CD4-positive, alpha-beta T cell (primary cell): ENCODE results near the gene MAP3K12. TPM values are rescaled to one million over a fixed set of nuclear protein-coding genes. Genes with fewer than 3 reads are reported as not detected.

ENCODE experiments used
- ATAC-seq: fragments of 200-7000 bp; cut with Tn5 transposase; one replicate; pipeline ENCODE4 v1.10.0; 2022; ENCODE audit warnings: mild to moderate bottlenecking; ENCODE audit not compliant: poor library complexity
- CTCF ChIA-PET: fragments of 350-600 bp; sonication (Branson Sonifier 250); formaldehyde crosslinking; loops from one replicate; lab custom pipeline; 2021; ENCODE audit warnings: antibody characterized with exemption, inconsistent platforms; lab: Charles Lee
- POLR2A ChIA-PET: fragments of 350-600 bp; sonication (Branson Sonifier 250); formaldehyde crosslinking; loops from one replicate; lab custom pipeline; 2021; ENCODE audit warnings: antibody characterized with exemption, inconsistent platforms; lab: Charles Lee
- DNase-seq, 14 experiments: peaks; one replicate each; pipeline ENCODE4 v3.0.0-alpha.2; 2013 to 2020; ENCODE audit warnings: mixed read lengths in 2 of 14
- H3K27ac ChIP-seq, 2 donors: one replicate each; pipeline versions ENCODE4 v1.5.1 to v1.7.0; 2013; ENCODE audit warnings: low read length in 2 of 2, low read depth in 1 of 2, mild to moderate bottlenecking in 1 of 2
- H3K27me3 ChIP-seq, 2 experiments: 1 replicate in 1 of 2; 2 replicates in 1 of 2; pipeline versions ENCODE4 v1.6.1 to v1.7.0; 2013; ENCODE audit warnings: low read length in 2 of 2, control low read depth in 1 of 2, mild to moderate bottlenecking in 1 of 2, moderate library complexity in 1 of 2; ENCODE audit not compliant: insufficient read depth in 2 of 2, control insufficient read depth in 1 of 2
- H3K36me3 ChIP-seq: one replicate; pipeline ENCODE4 v1.6.1; 2013; ENCODE audit warnings: low read length, control low read depth; ENCODE audit not compliant: insufficient read depth
- H3K4me1 ChIP-seq: one replicate; pipeline ENCODE4 v1.6.1; 2013; ENCODE audit warnings: low read length, control low read depth; ENCODE audit not compliant: insufficient read depth
- H3K4me3 ChIP-seq: one replicate; pipeline ENCODE4 v1.5.1; 2013; ENCODE audit warnings: mild to moderate bottlenecking, low read length, moderate library complexity
- H3K9me3 ChIP-seq, 2 experiments: 1 replicate in 1 of 2; 2 replicates in 1 of 2; pipeline versions ENCODE4 v1.6.1 to v1.7.0; 2013; ENCODE audit warnings: low read length in 2 of 2, mild to moderate bottlenecking in 2 of 2, control low read depth in 1 of 2, moderate library complexity in 1 of 2; ENCODE audit not compliant: control insufficient read depth in 1 of 2, insufficient read depth in 1 of 2
- H3K27ac Mint-ChIP-seq: one replicate; pipeline ENCODE4 v1.8.0; 2020; ENCODE audit warnings: mixed read lengths
- H3K27me3 Mint-ChIP-seq: one replicate; pipeline ENCODE4 v1.8.0; 2021; ENCODE audit warnings: mixed read lengths
- H3K36me3 Mint-ChIP-seq: one replicate; pipeline ENCODE4 v1.8.0; 2021; ENCODE audit warnings: low read depth, mixed read lengths
- H3K4me1 Mint-ChIP-seq: one replicate; pipeline ENCODE4 v1.8.0; 2021; ENCODE audit warnings: low read depth, mixed read lengths
- H3K4me3 Mint-ChIP-seq: one replicate; pipeline ENCODE4 v1.8.0; 2020; ENCODE audit warnings: mild to moderate bottlenecking, mixed read lengths
- H3K9me3 Mint-ChIP-seq: one replicate; pipeline ENCODE4 v1.8.0; 2020; ENCODE audit warnings: mixed read lengths
- CTCF ChIP-seq: fragments of 200-600 bp; IDR thresholded peaks from one replicate; pipeline ENCODE4 v1.8.0; 2022; ENCODE audit warnings: antibody characterized with exemption, mild to moderate bottlenecking
- intact Hi-C, 2 experiments: fragments of 100-400 bp; cut with DNase I in 1 of 2; cut with micrococcal nuclease in 1 of 2; formaldehyde crosslinking; loops; one replicate each; pipeline versions ENCODE4 v1.15.1 to v1.9.0; 2023 to 2025; cut with DNase I, micrococcal nuclease
- total RNA-seq, 174 experiments: library from RNA in 2 of 174; stranded (reverse) in 2 of 174; gene quantifications; one replicate each; pipeline ENCODE4 v1.2.3 and lab custom pipeline; 2021 to 2026

The MAP3K12 gene
- total RNA-seq, 2 experiments from 2014 or later = 12.6 to 15.2 TPM

- Histone ChIP-seq H3K27ac (no peak overlapping the region), H3K27me3 (no peaks in the 10 kb centered on the region), H3K9me3 (no peaks in the 10 kb centered on the region), H3K36me3 (peaks cover 82% of the 10 kb centered on the region), H3K4me3 (no peak overlapping the region), H3K4me1 (no peaks in the 10 kb centered on the region)
- Mint-ChIP-seq H3K4me1 (no peaks in the 10 kb centered on the region), H3K9me3 (no peaks in the 10 kb centered on the region), H3K27ac (no peak overlapping the region), H3K36me3 (peaks cover 72% of the 10 kb centered on the region), H3K4me3 (no peak overlapping the region), H3K27me3 (no peaks in the 10 kb centered on the region)
- DNase-seq = no peak
- no peak for TF ChIP-seq CTCF
- POLR2A ChIA-PET = interaction anchor here (0.9 kb wide), 1 partner anchor 14 kb away, joined by 4 read pairs; the partner anchor contains the start of gene TARBP2
- CTCF ChIA-PET = no interaction called here
- ATAC-seq = no peak
- intact Hi-C loops = no loop called here
These were observed 16.0 kb upstream of the MAP3K12 start for GRCh38 chr12:53515291-53515680.

DNA sequence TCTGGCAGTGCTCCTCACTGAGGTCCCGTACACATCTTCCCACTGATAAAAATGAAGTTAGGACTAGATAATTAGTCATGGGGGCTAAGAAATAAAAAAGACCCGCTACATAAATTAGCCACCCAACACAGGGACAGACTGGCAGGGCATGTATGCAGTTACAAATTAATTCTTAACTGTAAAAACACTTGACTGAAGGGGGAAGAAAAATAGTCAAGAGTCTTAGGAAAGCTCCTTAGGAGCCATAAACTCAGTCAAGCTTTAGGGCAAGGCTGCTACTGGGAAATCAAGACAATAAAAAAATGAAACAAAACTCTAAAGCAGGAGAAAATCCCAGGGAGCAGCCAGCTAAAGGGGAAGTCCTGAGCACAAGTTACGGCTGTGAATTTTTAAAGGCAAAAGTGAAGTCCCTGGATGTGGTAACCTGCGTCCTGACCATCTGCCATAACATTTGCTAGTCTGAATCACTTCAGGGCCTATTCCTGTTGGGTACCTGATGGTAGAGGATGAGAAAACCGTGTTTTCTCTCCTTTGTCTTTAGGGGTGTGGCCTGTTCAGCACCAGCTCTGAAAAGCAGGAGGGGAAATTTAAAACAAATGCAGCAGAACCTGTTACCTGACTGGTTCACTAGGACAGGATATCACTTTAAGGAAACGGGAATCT lies 15.5 kb upstream of the MAP3K12 start:
- Mint-ChIP-seq H3K4me3 (no peak overlapping the region), H3K9me3 (no peaks in the 10 kb centered on the region), H3K4me1 (no peaks in the 10 kb centered on the region), H3K27me3 (no peaks in the 10 kb centered on the region), H3K27ac (no peak overlapping the region), H3K36me3 (peaks cover 67% of the 10 kb centered on the region)
- no peaks in the 10 kb centered on the region for H3K27me3 ChIP-seq
- no peak for DNase-seq
- H3K4me1 ChIP-seq = no peaks in the 10 kb centered on the region
- ChIA-PET CTCF (no interaction called here), POLR2A (interaction anchor here (0.9 kb wide), 1 partner anchor 14 kb away, joined by 4 read pairs; the partner anchor contains the start of gene TARBP2)
- no peaks in the 10 kb centered on the region for H3K9me3 ChIP-seq
- no peak overlapping the region for H3K27ac ChIP-seq
- no peak for ATAC-seq
- no peak for TF ChIP-seq CTCF
- no peak overlapping the region for H3K4me3 ChIP-seq
- H3K36me3 ChIP-seq = peaks cover 78% of the 10 kb centered on the region
- intact Hi-C loops = no loop called here

- no peak for DNase-seq
- Histone ChIP-seq H3K9me3 (no peaks in the 10 kb centered on the region), H3K4me3 (no peak overlapping the region), H3K36me3 (peaks cover 72% of the 10 kb centered on the region), H3K27me3 (no peaks in the 10 kb centered on the region), H3K4me1 (peaks cover 2% of the 10 kb centered on the region), H3K27ac (no peak overlapping the region)
- Mint-ChIP-seq H3K27ac (no peak overlapping the region), H3K27me3 (no peaks in the 10 kb centered on the region), H3K4me3 (no peak overlapping the region), H3K36me3 (peaks cover 60% of the 10 kb centered on the region), H3K4me1 (peaks cover under 1% of the 10 kb centered on the region), H3K9me3 (no peaks in the 10 kb centered on the region)
- ChIA-PET POLR2A (no interaction called here), CTCF (no interaction called here)
- intact Hi-C loops = no loop called here
- no peak for TF ChIP-seq CTCF
- ATAC-seq = no peak
These were observed 14.6 kb upstream of the MAP3K12 start for GRCh38 chr12:53513712-53514410.
